SU-DHL-6 (cell line): ENCODE results near the gene UACA.

Experiments
- H2AFZ ChIP-seq: fragments of 200-600 bp; sonication (generic); 2 replicates; pipeline ENCODE4 v1.6.1; 2014; ENCODE audit warnings: low read depth, mild to moderate bottlenecking, moderate library complexity, mixed read lengths, antibody characterized with exemption, low read length; ENCODE audit not compliant: severe bottlenecking
- H3F3A ChIP-seq: fragments of 200-600 bp; shearing (Covaris generic); 2 replicates; pipeline ENCODE4 v1.6.0; 2016; ENCODE audit warnings: antibody characterized with exemption, mild to moderate bottlenecking; ENCODE audit not compliant: insufficient read depth
- H3K27ac ChIP-seq: fragments of 200-600 bp; sonication (generic); 2 replicates; pipeline ENCODE4 v1.5.1; 2016; ENCODE audit warnings: low read depth, mild to moderate bottlenecking, low read length, moderate library complexity, mixed read lengths
- H3K27me3 ChIP-seq: fragments of 200-600 bp; sonication (generic), shearing (Covaris generic); 2 replicates; pipeline ENCODE4 v1.6.0; 2014; ENCODE audit warnings: mild to moderate bottlenecking, low read length
- H3K36me3 ChIP-seq: fragments of 200-600 bp; sonication (generic); 2 replicates; pipeline ENCODE4 v1.6.1; 2014; ENCODE audit warnings: mild to moderate bottlenecking, low read length, mixed read lengths
- H3K4me2 ChIP-seq: fragments of 300-600, 200-600 bp; shearing (Covaris generic), sonication (generic); 2 replicates; pipeline ENCODE4 v1.6.0; 2014; ENCODE audit warnings: low read length, low read depth, mild to moderate bottlenecking; ENCODE audit not compliant: poor library complexity, severe bottlenecking
- H3K4me3 ChIP-seq: fragments of 200-600 bp; sonication (generic); 2 replicates; pipeline ENCODE4 v1.5.1; 2014; ENCODE audit warnings: antibody characterized with exemption, low read length, mild to moderate bottlenecking, mixed read lengths; ENCODE audit not compliant: insufficient read depth, poor library complexity, severe bottlenecking
- H3K79me2 ChIP-seq: fragments of 200-600 bp; sonication (generic); 2 replicates; pipeline ENCODE4 v1.6.1; 2014; ENCODE audit warnings: mild to moderate bottlenecking, low read length, moderate library complexity; ENCODE audit not compliant: insufficient read depth
- H3K9ac ChIP-seq: fragments of 200-600 bp; sonication (generic); 2 replicates; pipeline ENCODE4 v1.7.0; 2014; ENCODE audit warnings: mild to moderate bottlenecking, low read length
- H3K9me2 ChIP-seq: fragments of 200-600 bp; sonication (generic); replicated peaks from 2 replicates; pipeline ENCODE4 v1.6.1; 2014; ENCODE audit warnings: low read length; ENCODE audit not compliant: insufficient read depth
- H3K9me3 ChIP-seq: fragments of 200-600 bp; sonication (generic); 2 replicates; pipeline ENCODE4 v1.6.1; 2014; ENCODE audit warnings: low read length, mixed read lengths; ENCODE audit not compliant: insufficient read depth
- H4K20me1 ChIP-seq: fragments of 200-600 bp; sonication (generic); 2 replicates; pipeline ENCODE4 v1.6.1; 2014; ENCODE audit warnings: low read depth, mild to moderate bottlenecking, antibody characterized with exemption, low read length, moderate library complexity, mixed read lengths
- CTCF ChIP-seq: fragments of 200-600 bp; sonication (generic); IDR thresholded peaks from one replicate; pipeline ENCODE4 v1.5.1; 2017; ENCODE audit warnings: antibody characterized with exemption, mild to moderate bottlenecking, low read length, moderate library complexity; ENCODE audit not compliant: insufficient read depth, poor library complexity, severe bottlenecking
- EZH2phosphoT487 ChIP-seq: fragments of 200-600 bp; sonication (generic), shearing (Covaris generic); conservative IDR thresholded peaks from 2 replicates; pipeline ENCODE4 v1.6.1; 2018; ENCODE audit warnings: mild to moderate bottlenecking, antibody characterized with exemption, low read length, moderate library complexity, mixed read lengths

Gene UACA

GRCh38 chr15:70722266-70723121, 40.9 kb downstream of the UACA start:
- TF ChIP-seq CTCF (peak; percentile 48), EZH2phosphoT487 (no peak)
- H3K9ac ChIP-seq: no peak overlapping the region

GRCh38 chr15:70720228-70721016, 42.9 kb downstream of the UACA start:
- Histone ChIP-seq H3K27me3 (no peaks in the 10 kb centered on the region), H3F3A (no peaks in the 10 kb centered on the region), H3K36me3 (no peaks in the 10 kb centered on the region), H3K9me3 (no peaks in the 10 kb centered on the region), H2AFZ (no peak overlapping the region), H3K9ac (no peak overlapping the region), H4K20me1 (no peaks in the 10 kb centered on the region), H3K27ac (no peak overlapping the region), H3K79me2 (no peaks in the 10 kb centered on the region), H3K4me2 (no peak overlapping the region), H3K4me3 (no peak overlapping the region), H3K9me2 (no peaks in the 10 kb centered on the region)
- no peak for TF ChIP-seq CTCF
- no peak for TF ChIP-seq EZH2phosphoT487

More at GRCh38 chr15:70722266-70723121, 40.9 kb downstream of the UACA start:
- H3K27me3 ChIP-seq: no peaks in the 10 kb centered on the region
- H3K79me2 ChIP-seq: no peaks in the 10 kb centered on the region
- H3F3A ChIP-seq: no peaks in the 10 kb centered on the region
- no peak overlapping the region for H2AFZ ChIP-seq
- no peak overlapping the region for H3K4me3 ChIP-seq
- no peak overlapping the region for H3K4me2 ChIP-seq
- H3K9me3 ChIP-seq: no peaks in the 10 kb centered on the region
- H3K36me3 ChIP-seq: no peaks in the 10 kb centered on the region
- H4K20me1 ChIP-seq: no peaks in the 10 kb centered on the region
- no peaks in the 10 kb centered on the region for H3K9me2 ChIP-seq
- H3K27ac ChIP-seq: no peak overlapping the region

- TF ChIP-seq CTCF (no peak), EZH2phosphoT487 (no peak)
- Histone ChIP-seq H4K20me1 (no peaks in the 10 kb centered on the region), H3K27me3 (no peaks in the 10 kb centered on the region), H3K9me2 (no peaks in the 10 kb centered on the region), H3K79me2 (no peaks in the 10 kb centered on the region), H3K27ac (no peak overlapping the region), H3F3A (no peaks in the 10 kb centered on the region), H2AFZ (no peak overlapping the region), H3K4me3 (no peak overlapping the region), H3K9me3 (no peaks in the 10 kb centered on the region), H3K4me2 (no peak overlapping the region), H3K9ac (no peak overlapping the region), H3K36me3 (no peaks in the 10 kb centered on the region)
These were observed 46.0 kb downstream of the UACA start for GRCh38 chr15:70717237-70717793.
